Neuronal stem cell (in vitro differentiated cells): ENCODE results near the gene C1QL1.
A peak's percentile ranks its signal among the peaks of the same experiment; 100 is the strongest.

ENCODE experiments used
- DNase-seq: peaks from one replicate; pipeline ENCODE4 v3.0.0-alpha.2; 2013; ENCODE audit warnings: low spot score
- H2AFZ ChIP-seq: one replicate; pipeline ENCODE4 v1.6.1; 2013; ENCODE audit warnings: mild to moderate bottlenecking, low read length, inconsistent platforms
- H2AK5ac ChIP-seq: 2 replicates; pipeline ENCODE4 v1.6.1; 2013; ENCODE audit warnings: low read depth, mild to moderate bottlenecking, inconsistent platforms, low read length, moderate library complexity, mixed read lengths
- H2BK120ac ChIP-seq: 2 replicates; pipeline ENCODE4 v1.6.1; 2013; ENCODE audit warnings: low read depth, mild to moderate bottlenecking, inconsistent platforms, low read length, moderate library complexity, mixed read lengths
- H2BK12ac ChIP-seq: one replicate; pipeline ENCODE4 v1.6.1; 2013; ENCODE audit warnings: low read length, inconsistent platforms
- H2BK15ac ChIP-seq: 2 replicates; pipeline ENCODE4 v1.6.1; 2013; ENCODE audit warnings: mild to moderate bottlenecking, low read length, inconsistent platforms, mixed read lengths
- H2BK5ac ChIP-seq: one replicate; pipeline ENCODE4 v1.6.1; 2013; ENCODE audit warnings: inconsistent platforms, mild to moderate bottlenecking, low read length, moderate library complexity
- H3K14ac ChIP-seq: one replicate; pipeline ENCODE4 v1.6.1; 2013; ENCODE audit warnings: low read length, inconsistent platforms
- H3K18ac ChIP-seq: 2 replicates; pipeline ENCODE4 v1.6.1; 2013; ENCODE audit warnings: low read length, inconsistent platforms
- H3K23ac ChIP-seq: 2 replicates; pipeline ENCODE4 v1.6.1; 2013; ENCODE audit warnings: low read depth, mild to moderate bottlenecking, mixed read lengths, low read length, inconsistent platforms; ENCODE audit not compliant: poor library complexity
- H3K27ac ChIP-seq: replicated peaks from 3 replicates; pipeline ENCODE4 v1.5.1; 2013; ENCODE audit warnings: low read length, inconsistent platforms
- H3K27me3 ChIP-seq, 3 experiments: 2 replicates each; pipeline ENCODE4 v1.6.1; 2013; ENCODE audit warnings: low read length in 3 of 3, mild to moderate bottlenecking in 2 of 3, inconsistent platforms in 1 of 3, low read depth in 1 of 3, mixed read lengths in 1 of 3, moderate library complexity in 1 of 3; ENCODE audit not compliant: control insufficient read depth in 3 of 3, insufficient read depth in 3 of 3
- H3K36me3 ChIP-seq, 2 donors: replicated peaks in 1 of 2; 2 replicates each; pipeline ENCODE4 v1.6.1; 2013; ENCODE audit warnings: low read length in 2 of 2; ENCODE audit not compliant: control insufficient read depth in 2 of 2, insufficient read depth in 2 of 2
- H3K4ac ChIP-seq: 2 replicates; pipeline ENCODE4 v1.6.1; 2013; ENCODE audit warnings: inconsistent platforms, mild to moderate bottlenecking, low read length, moderate library complexity
- H3K4me1 ChIP-seq, 2 donors: 1 replicate in 1 of 2; 2 replicates in 1 of 2; pipeline ENCODE4 v1.6.1; 2013; ENCODE audit warnings: low read length in 2 of 2, low read depth in 1 of 2; ENCODE audit not compliant: control insufficient read depth in 2 of 2, insufficient read depth in 1 of 2
- H3K4me2 ChIP-seq: one replicate; pipeline ENCODE4 v1.6.1; 2013; ENCODE audit warnings: mild to moderate bottlenecking, low read length, inconsistent platforms; ENCODE audit not compliant: insufficient read depth, poor library complexity, severe bottlenecking
- H3K4me3 ChIP-seq, 2 donors: 2 replicates each; pipeline ENCODE4 v1.5.1; 2013; ENCODE audit warnings: low read length in 2 of 2, mild to moderate bottlenecking in 2 of 2, inconsistent platforms in 1 of 2, moderate library complexity in 1 of 2
- H3K79me1 ChIP-seq: one replicate; pipeline ENCODE4 v1.6.1; 2013; ENCODE audit warnings: low read depth, mild to moderate bottlenecking, inconsistent platforms, low read length, moderate library complexity
- H3K9ac ChIP-seq: one replicate; pipeline ENCODE4 v1.6.1; 2013; ENCODE audit warnings: mild to moderate bottlenecking, low read depth, low read length, inconsistent platforms; ENCODE audit not compliant: poor library complexity
- H3K9me3 ChIP-seq, 2 donors: replicated peaks in 1 of 2; 2 replicates each; pipeline versions ENCODE3 to v1.6.1; 2013; ENCODE audit warnings: low read length in 2 of 2, mild to moderate bottlenecking in 2 of 2, inconsistent platforms in 1 of 2, low read depth in 1 of 2, mixed read lengths in 1 of 2, moderate library complexity in 1 of 2; ENCODE audit not compliant: control insufficient read depth in 2 of 2, insufficient read depth in 1 of 2
- H4K8ac ChIP-seq: one replicate; pipeline ENCODE4 v1.6.1; 2013; ENCODE audit warnings: low read depth, mild to moderate bottlenecking, inconsistent platforms, low read length, moderate library complexity
- H4K91ac ChIP-seq: one replicate; pipeline ENCODE4 v1.6.1; 2013; ENCODE audit warnings: low read length, low read depth, mild to moderate bottlenecking, inconsistent platforms; ENCODE audit not compliant: poor library complexity
- WGBS, 2 donors: extraction: QIAGEN DNeasy Blood & Tissue Kit; methylation state at CpG; one replicate each; pipeline ENCODE4 v1.1.7; 2013; ENCODE audit warnings: missing lambda C conversion rate in 2 of 2, mixed read lengths in 1 of 2; ENCODE audit not compliant: insufficient read length in 2 of 2, insufficient replicate concordance in 1 of 2; ENCODE audit errors: extremely low coverage in 2 of 2; 5-methylcytosine and 5-hydroxymethylcytosine counted together

C1QL1 gene

DNA sequence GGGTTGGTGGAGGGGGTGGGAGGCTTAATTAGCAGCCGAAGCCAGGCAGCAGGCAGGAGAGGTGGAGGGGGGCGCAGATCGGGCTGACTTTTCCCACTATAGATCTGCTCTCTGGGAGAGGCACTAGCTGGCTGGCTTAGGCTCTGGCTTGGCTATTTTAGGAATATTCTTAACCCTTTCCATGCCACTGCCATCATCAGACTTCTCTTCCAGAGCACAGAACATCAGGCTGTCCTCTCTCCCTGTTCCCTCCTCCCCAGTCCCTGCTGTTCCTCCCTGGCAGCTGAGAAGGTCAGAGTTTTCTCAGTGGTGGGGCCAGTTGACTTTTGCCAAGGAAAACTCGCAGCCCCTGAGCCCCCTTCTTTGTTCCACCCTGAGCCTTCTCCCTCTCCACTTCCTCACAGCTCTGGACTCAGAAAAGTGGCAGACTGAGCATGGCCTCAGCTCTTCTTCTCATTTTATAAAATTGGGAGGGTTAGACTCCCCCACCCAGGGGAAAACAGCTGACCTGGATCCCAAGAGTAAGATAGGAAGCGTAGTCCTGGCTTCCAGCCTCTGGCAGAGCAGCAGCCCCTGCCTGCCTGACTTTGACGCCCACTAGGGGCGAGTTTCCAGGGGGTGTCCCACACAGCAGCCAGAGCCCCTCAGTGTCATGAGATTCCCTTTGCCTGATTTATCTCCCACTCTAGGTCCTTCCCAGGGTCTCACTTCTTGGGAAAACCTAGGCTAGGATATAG is 9.9 kb upstream of the C1QL1 start:
- Histone ChIP-seq H4K8ac (no peak overlapping the region), H3K27me3 (peaks cover 0 to 55% (median 2%) of the 10 kb centered on the region in 3 experiments), H3K4me2 (peak overlapping the region; percentile 2), H3K4me3 (no peak overlapping the region), H2BK15ac (peak overlapping the region; percentile 3), H2BK12ac (no peak overlapping the region), H2AK5ac (peak overlapping the region; percentile 0), H3K9ac (peak overlapping the region; percentile 55), H3K36me3 (no peaks in the 10 kb centered on the region), H3K18ac (peak overlapping the region; percentile 84), H2BK120ac (no peak overlapping the region), H3K4ac (no peak overlapping the region), H2AFZ (peak overlapping the region; percentile 31), H3K9me3 (peaks cover 0 to 2% of the 10 kb centered on the region in 2 donors), H3K23ac (no peak overlapping the region), H2BK5ac (peak overlapping the region; percentile 57), H4K91ac (no peak overlapping the region), H3K27ac (no peak overlapping the region), H3K79me1 (no peaks in the 10 kb centered on the region), H3K4me1 (peaks cover 23 to 39% of the 10 kb centered on the region in 2 donors), H3K14ac (peak overlapping the region; percentile 57)
- no CpG with 5 or more reads among the region's 7 CpGs for WGBS, 2 donors
- DNase-seq: no peak

DNA sequence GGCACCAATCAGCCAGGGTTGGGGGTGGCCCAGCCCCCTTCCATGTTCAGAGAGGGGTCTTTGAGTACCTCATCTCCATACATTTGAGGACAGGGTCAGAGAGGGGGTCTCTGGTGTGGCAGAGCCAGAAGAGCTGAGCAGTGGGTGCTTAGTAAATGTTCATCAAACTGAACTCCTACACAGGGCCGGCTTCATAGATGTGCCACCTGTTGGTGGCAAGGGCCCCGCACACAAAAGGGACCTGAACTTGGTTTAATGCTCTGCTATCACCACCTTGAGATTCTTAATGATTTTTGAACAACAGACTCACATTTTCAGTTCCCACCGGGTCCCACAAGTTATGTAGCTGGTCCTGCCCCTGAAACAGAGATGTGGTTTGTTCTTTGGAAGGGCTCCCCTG is 9.0 kb upstream of the C1QL1 start:
- H2BK15ac ChIP-seq: peak overlapping the region; percentile 41
- no peak overlapping the region for H3K23ac ChIP-seq
- H4K91ac ChIP-seq: no peak overlapping the region
- no peak overlapping the region for H3K4ac ChIP-seq
- peaks cover 0 to 64% (median 3%) of the 10 kb centered on the region in 3 experiments for H3K27me3 ChIP-seq
- H3K4me2 ChIP-seq: no peak overlapping the region
- no CpG with 5 or more reads among the region's 3 CpGs for WGBS, 2 donors
- no peak overlapping the region for H3K18ac ChIP-seq
- no peak overlapping the region for H4K8ac ChIP-seq
- no peak overlapping the region for H3K9ac ChIP-seq
- H2AFZ ChIP-seq: no peak overlapping the region
- no peak overlapping the region for H2BK12ac ChIP-seq
- H3K27ac ChIP-seq: no peak overlapping the region
- H3K14ac ChIP-seq: no peak overlapping the region
- H3K36me3 ChIP-seq: no peaks in the 10 kb centered on the region
- no peak overlapping the region for H2BK120ac ChIP-seq
- peak overlapping the region; percentile 51 for H2AK5ac ChIP-seq
- H3K79me1 ChIP-seq: no peaks in the 10 kb centered on the region
- H3K4me1 ChIP-seq: peaks cover 23 to 39% of the 10 kb centered on the region in 2 donors
- no peak overlapping the region for H3K4me3 ChIP-seq
- DNase-seq: no peak
- no peak overlapping the region for H2BK5ac ChIP-seq
- H3K9me3 ChIP-seq: no peaks in the 10 kb centered on the region

DNA sequence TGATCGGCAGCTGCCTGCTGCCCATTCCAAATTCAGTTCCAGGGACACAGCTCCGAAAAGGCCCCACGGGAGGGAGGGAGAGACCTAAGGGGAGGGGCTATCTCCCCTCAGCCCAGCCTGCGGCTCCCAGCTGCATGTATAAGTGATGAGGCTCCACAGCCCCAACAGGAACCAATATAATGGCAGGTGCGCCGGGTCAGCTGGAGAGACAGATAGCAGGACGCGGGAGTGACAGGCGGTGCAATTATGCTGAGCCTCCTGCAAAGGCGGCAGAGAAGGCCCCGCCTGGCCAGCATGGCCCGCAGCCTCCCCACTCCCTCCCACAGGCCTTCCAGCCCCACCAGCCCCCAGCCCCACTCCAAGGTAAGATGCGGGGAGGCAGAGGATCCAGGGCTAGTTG is 8.1 kb upstream of the C1QL1 start:
- DNase-seq: no peak
- H3K4ac ChIP-seq: no peak overlapping the region
- no peak overlapping the region for H2BK120ac ChIP-seq
- peaks cover 0 to 70% (median 10%) of the 10 kb centered on the region in 3 experiments for H3K27me3 ChIP-seq
- no peak overlapping the region for H3K14ac ChIP-seq
- peaks cover 26 to 39% of the 10 kb centered on the region in 2 donors for H3K4me1 ChIP-seq
- H3K79me1 ChIP-seq: no peaks in the 10 kb centered on the region
- no peak overlapping the region for H3K4me2 ChIP-seq
- no peak overlapping the region for H2BK5ac ChIP-seq
- H2BK15ac ChIP-seq: no peak overlapping the region
- no peaks in the 10 kb centered on the region for H3K9me3 ChIP-seq
- peak overlapping the region; percentile 51 for H2AK5ac ChIP-seq
- H3K4me3 ChIP-seq: no peak overlapping the region
- no peak overlapping the region for H2BK12ac ChIP-seq
- H3K23ac ChIP-seq: no peak overlapping the region
- no peaks in the 10 kb centered on the region for H3K36me3 ChIP-seq
- H2AFZ ChIP-seq: peak overlapping the region; percentile 56
- H3K27ac ChIP-seq: no peak overlapping the region
- no peak overlapping the region for H3K18ac ChIP-seq
- H4K91ac ChIP-seq: no peak overlapping the region
- no peak overlapping the region for H4K8ac ChIP-seq
- WGBS, 2 donors: no CpG with 5 or more reads among the region's 13 CpGs
- no peak overlapping the region for H3K9ac ChIP-seq

DNA sequence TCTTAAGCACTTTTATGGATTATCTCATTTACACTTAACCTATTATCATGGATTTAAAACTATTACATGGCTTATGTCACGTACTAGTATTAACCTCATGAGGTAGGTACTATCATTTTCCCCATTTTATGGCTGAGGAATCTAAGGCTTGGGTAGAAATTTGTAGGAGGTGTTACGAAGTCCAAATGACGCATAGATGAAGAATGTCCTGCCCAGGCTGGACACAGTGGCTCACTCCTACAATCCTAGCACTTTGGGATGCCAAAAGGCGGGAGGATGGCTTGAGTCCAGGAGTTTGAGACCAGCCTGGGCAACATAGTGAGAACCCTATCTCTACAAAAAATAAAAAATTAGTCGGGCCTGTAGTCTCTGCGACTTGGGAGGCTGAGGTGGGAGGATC is 4.8 kb upstream of the C1QL1 start:
- WGBS, 2 donors: no CpG with 5 or more reads among the region's 6 CpGs
- Histone ChIP-seq H3K14ac (no peak overlapping the region), H2AFZ (no peak overlapping the region), H4K8ac (no peak overlapping the region), H3K9ac (no peak overlapping the region), H3K36me3 (no peaks in the 10 kb centered on the region), H3K23ac (no peak overlapping the region), H4K91ac (no peak overlapping the region), H2BK15ac (no peak overlapping the region), H3K4me3 (no peak overlapping the region), H3K4me2 (no peak overlapping the region), H3K27me3 (peaks cover under 1 to 81% (median 32%) of the 10 kb centered on the region in 3 experiments), H3K79me1 (no peaks in the 10 kb centered on the region), H3K4ac (no peak overlapping the region), H2AK5ac (no peak overlapping the region), H3K9me3 (no peaks in the 10 kb centered on the region), H3K27ac (no peak overlapping the region), H2BK5ac (no peak overlapping the region), H2BK120ac (no peak overlapping the region), H2BK12ac (no peak overlapping the region), H3K18ac (no peak overlapping the region), H3K4me1 (peaks cover 19 to 33% of the 10 kb centered on the region in 2 donors)
- DNase-seq: no peak
